T-cell (primary cell): ENCODE measurements around the gene CADM2. TPM values are rescaled to one million over a fixed set of nuclear protein-coding genes. Genes with fewer than 3 reads are reported as not detected.
"Not testable (repeated sequence)": the region's sequence is repeated elsewhere in the genome, so short reads cannot be mapped to it uniquely, and the experiment has no call there.

ENCODE experiments used
- ATAC-seq, 4 experiments: fragments of 200-7000 bp in 3 of 4; fragments of 150-1000 bp in 1 of 4; cut with Tn5 transposase; replicated peaks in 1 of 4; 1 replicate in 3 of 4; 2 replicates in 1 of 4; pipeline ENCODE4 v1.10.0; 2021; ENCODE audit warnings: moderate library complexity in 3 of 4, mild to moderate bottlenecking in 2 of 4, moderate number of reproducible peaks in 1 of 4
- CTCF ChIA-PET, 2 donors: fragments of 300-600 bp; sonication (Branson Sonifier 250); formaldehyde crosslinking; loops; one replicate each; lab custom pipeline; 2022; ENCODE audit warnings: antibody characterized with exemption in 2 of 2; lab: Charles Lee
- POLR2A ChIA-PET, 2 donors: fragments of 300-600 bp; sonication (Branson Sonifier 250); formaldehyde crosslinking; loops; one replicate each; lab custom pipeline; 2022; ENCODE audit warnings: antibody characterized with exemption in 2 of 2; lab: Charles Lee
- DNase-seq, 35 experiments: peaks; one replicate each; pipeline versions ENCODE4 v3.0.0 to v3.0.0-alpha.2; 2013 to 2023
- H3K27ac ChIP-seq: one replicate; pipeline ENCODE4 v1.5.1; 2013; ENCODE audit warnings: low read length
- H3K27me3 ChIP-seq, 2 experiments: replicated peaks in 1 of 2; 1 replicate in 1 of 2; 2 replicates in 1 of 2; pipeline versions ENCODE4 v1.6.1 to v1.7.0; 2013; ENCODE audit warnings: low read length in 1 of 2, mixed read lengths in 1 of 2; ENCODE audit not compliant: control insufficient read depth in 2 of 2, insufficient read depth in 2 of 2; ENCODE audit errors: extremely low read depth in 1 of 2
- H3K36me3 ChIP-seq, 2 donors: 1 replicate in 1 of 2; 2 replicates in 1 of 2; pipeline versions ENCODE4 v1.6.1 to v1.7.0; 2013; ENCODE audit warnings: low read length in 1 of 2; ENCODE audit not compliant: control insufficient read depth in 2 of 2, insufficient read depth in 1 of 2; ENCODE audit errors: extremely low read depth in 1 of 2
- H3K4me1 ChIP-seq, 2 experiments: 1 replicate in 1 of 2; 2 replicates in 1 of 2; pipeline versions ENCODE4 v1.6.1 to v1.7.0; 2013; ENCODE audit warnings: low read length in 2 of 2, mixed read lengths in 1 of 2; ENCODE audit not compliant: insufficient read depth in 2 of 2, control insufficient read depth in 1 of 2; ENCODE audit errors: extremely low read depth in 1 of 2
- H3K4me3 ChIP-seq, 2 donors: 1 replicate in 1 of 2; 2 replicates in 1 of 2; pipeline versions ENCODE4 v1.5.1 to v1.7.0; 2013; ENCODE audit warnings: mild to moderate bottlenecking in 2 of 2, low read length in 1 of 2, moderate library complexity in 1 of 2; ENCODE audit not compliant: control insufficient read depth in 1 of 2; ENCODE audit errors: extremely low read depth in 1 of 2
- H3K9me3 ChIP-seq: 2 replicates; pipeline ENCODE4 v1.7.0; 2013
- H3K27ac Mint-ChIP-seq, 2 donors: one replicate each; pipeline ENCODE4 v1.8.0; 2020 to 2021; ENCODE audit warnings: mild to moderate bottlenecking in 2 of 2, mixed read lengths in 2 of 2
- H3K27me3 Mint-ChIP-seq, 2 donors: one replicate each; pipeline ENCODE4 v1.8.0; 2021 to 2022; ENCODE audit warnings: mixed read lengths in 2 of 2
- H3K36me3 Mint-ChIP-seq: one replicate; pipeline ENCODE4 v1.8.0; 2021; ENCODE audit warnings: mixed read lengths
- H3K4me1 Mint-ChIP-seq, 3 donors: one replicate each; pipeline ENCODE4 v1.8.0; 2020 to 2022; ENCODE audit warnings: mixed read lengths in 3 of 3, mild to moderate bottlenecking in 1 of 3
- H3K4me3 Mint-ChIP-seq, 3 donors: one replicate each; pipeline ENCODE4 v1.8.0; 2020 to 2022; ENCODE audit warnings: mild to moderate bottlenecking in 3 of 3, mixed read lengths in 3 of 3, moderate library complexity in 3 of 3
- H3K9me3 Mint-ChIP-seq, 3 donors: one replicate each; pipeline ENCODE4 v1.8.0; 2020 to 2022; ENCODE audit warnings: mixed read lengths in 3 of 3
- WGBS: methylation state at CpG from one replicate; pipeline ENCODE4 v1.1.5; 2013; ENCODE audit warnings: missing lambda C conversion rate; ENCODE audit not compliant: insufficient coverage; 5-methylcytosine and 5-hydroxymethylcytosine counted together
- total RNA-seq, 35 experiments: library from RNA in 6 of 35; stranded (reverse) in 6 of 35; fragments of 120-200 nt in 1 of 35; gene quantifications; one replicate each; pipeline versions ENCODE4 v1.2.1 to v1.2.4 and lab custom pipeline; 2013 to 2026

CADM2 gene
- total RNA-seq, 5 donors from 2014 or later (not counting 1 experiment from before 2014, with no cell fraction given): 0.23 to 0.25 TPM; not detected in 3

GRCh38 chr3:85504785-85505511 lies 546.2 kb downstream of the CADM2 start:
- ATAC-seq, H3K36me3 ChIP-seq, H3K9me3 ChIP-seq, H3K27ac ChIP-seq, H3K27me3 ChIP-seq, CTCF ChIA-PET, H3K4me1 ChIP-seq, H3K4me1 Mint-ChIP-seq, H3K36me3 Mint-ChIP-seq, H3K27me3 Mint-ChIP-seq, H3K9me3 Mint-ChIP-seq, H3K4me3 ChIP-seq: not testable (repeated sequence)
- WGBS: 96% methylated on average over 5 of the region's 41 CpGs
- POLR2A ChIA-PET: interaction anchor here in 1 of 2 donors (0.6 kb wide), 1 partner anchor 227 kb away, joined by 4 read pairs; no protein-coding TSS in a partner anchor
- peak in 1 of 35 experiments; percentile 0 for DNase-seq
- Mint-ChIP-seq H3K27ac (peak overlapping the region in 1 of 2 donors; percentile 5), H3K4me3 (peak overlapping the region in 1 of 3 donors; percentile 32)

DNA sequence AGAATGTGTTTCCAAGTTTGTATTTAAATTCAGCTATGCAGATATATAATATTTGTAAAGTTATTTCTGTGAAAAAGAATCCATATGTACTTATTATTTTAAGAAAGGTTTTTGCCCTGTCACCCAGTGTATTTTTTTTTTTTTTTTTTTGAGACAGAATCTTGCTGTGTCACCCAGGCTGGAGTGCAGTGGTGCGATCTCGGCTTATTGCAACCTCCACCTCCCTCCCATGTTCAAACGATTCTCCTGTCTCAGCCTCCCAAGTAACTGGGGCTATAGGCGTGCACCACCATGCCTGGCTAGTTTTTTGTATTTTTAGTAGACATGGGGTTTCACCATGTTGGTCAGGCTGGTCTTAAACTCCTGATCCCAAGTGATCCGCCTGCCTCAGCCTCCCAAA lies 548.3 kb downstream of the CADM2 start:
- H3K36me3 ChIP-seq, H3K9me3 ChIP-seq, H3K4me3 Mint-ChIP-seq, H3K4me1 Mint-ChIP-seq, H3K27me3 Mint-ChIP-seq, H3K27ac Mint-ChIP-seq, H3K36me3 Mint-ChIP-seq, H3K4me3 ChIP-seq, H3K27me3 ChIP-seq, H3K27ac ChIP-seq, H3K4me1 ChIP-seq, CTCF ChIA-PET, ATAC-seq, DNase-seq, POLR2A ChIA-PET: not testable (repeated sequence)
- 63% methylated on average over 1 of the region's 5 CpGs for WGBS
- H3K9me3 Mint-ChIP-seq: peaks cover 0 to 12% (median 6%) of the 10 kb centered on the region in 3 donors

GRCh38 chr3:85508659-85509058 lies 549.9 kb downstream of the CADM2 start:
- H3K27me3 Mint-ChIP-seq: no peaks in the 10 kb centered on the region
- WGBS: 50% methylated on average over 1 of the region's 2 CpGs
- Histone ChIP-seq H3K9me3 (no peaks in the 10 kb centered on the region), H3K27me3 (no peaks in the 10 kb centered on the region), H3K4me3 (no peak overlapping the region), H3K27ac (no peak overlapping the region), H3K4me1 (no peaks in the 10 kb centered on the region), H3K36me3 (no peaks in the 10 kb centered on the region)
- no peak overlapping the region for H3K4me3 Mint-ChIP-seq
- no peaks in the 10 kb centered on the region for H3K36me3 Mint-ChIP-seq
- POLR2A ChIA-PET: no interaction called here
- no peaks in the 10 kb centered on the region for H3K4me1 Mint-ChIP-seq
- H3K27ac Mint-ChIP-seq: no peak overlapping the region
- ATAC-seq (no peak), DNase-seq (no peak)
- H3K9me3 Mint-ChIP-seq: peaks cover 0 to 8% (median 6%) of the 10 kb centered on the region in 3 donors
- CTCF ChIA-PET: no interaction called here

DNA sequence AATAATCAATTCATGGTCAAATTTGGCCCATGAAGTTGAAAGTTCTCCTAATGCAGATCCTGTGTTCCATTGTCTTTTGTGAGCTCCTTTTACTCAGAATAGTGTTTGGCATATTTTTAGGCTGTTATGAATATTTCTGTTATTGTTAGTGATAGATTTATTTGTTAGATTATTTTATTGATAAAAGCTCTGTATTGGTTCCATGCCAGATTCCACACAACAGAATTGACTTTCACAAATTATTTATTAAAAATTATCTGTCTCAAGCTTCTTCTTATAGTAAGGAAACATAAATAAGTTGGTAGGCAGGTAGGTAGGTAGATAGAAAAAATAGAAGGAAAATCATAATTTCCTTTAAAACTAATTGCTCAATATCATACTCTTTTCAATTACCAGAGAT lies 557.4 kb downstream of the CADM2 start:
- POLR2A ChIA-PET: no interaction called here
- DNase-seq: no peak
- no peaks in the 10 kb centered on the region for H3K4me1 ChIP-seq
- H3K36me3 ChIP-seq: no peaks in the 10 kb centered on the region
- Mint-ChIP-seq H3K9me3 (peaks cover 0 to 9% (median 3%) of the 10 kb centered on the region in 3 donors), H3K4me1 (no peaks in the 10 kb centered on the region), H3K4me3 (no peak overlapping the region), H3K27me3 (no peaks in the 10 kb centered on the region), H3K27ac (no peak overlapping the region), H3K36me3 (no peaks in the 10 kb centered on the region)
- H3K4me3 ChIP-seq: no peak overlapping the region
- no peaks in the 10 kb centered on the region for H3K27me3 ChIP-seq
- H3K27ac ChIP-seq: no peak overlapping the region
- CTCF ChIA-PET: interaction anchor here in 1 of 2 donors (0.7 kb wide), 1 partner anchor 162 kb away, joined by 3 read pairs; no protein-coding TSS in a partner anchor
- ATAC-seq: no peak
- H3K9me3 ChIP-seq: no peaks in the 10 kb centered on the region

DNA sequence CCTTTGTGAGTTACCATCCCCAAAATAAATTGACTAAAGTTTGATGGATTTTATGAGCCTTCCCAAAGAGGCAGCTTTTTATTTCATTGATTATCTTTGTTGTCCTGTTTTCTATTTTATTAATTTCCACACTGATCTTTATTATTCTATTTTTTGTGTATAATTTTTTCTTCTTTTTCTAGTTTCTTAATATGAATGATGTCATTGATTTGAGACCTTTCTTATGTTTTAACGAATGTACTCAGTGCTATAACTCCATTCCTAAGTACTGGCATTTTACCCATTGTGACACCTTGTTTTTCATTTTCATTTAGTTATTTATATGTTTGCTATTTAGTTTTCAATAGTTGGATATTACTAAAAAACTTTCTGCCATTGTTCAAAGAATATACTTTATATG lies 565.3 kb downstream of the CADM2 start:
- DNase-seq: no peak
- Mint-ChIP-seq H3K4me1 (no peaks in the 10 kb centered on the region), H3K36me3 (no peaks in the 10 kb centered on the region), H3K9me3 (peaks cover 3 to 9% (median 4%) of the 10 kb centered on the region in 3 donors), H3K27me3 (no peaks in the 10 kb centered on the region), H3K4me3 (no peak overlapping the region), H3K27ac (no peak overlapping the region)
- Histone ChIP-seq H3K4me1 (no peaks in the 10 kb centered on the region), H3K4me3 (no peak overlapping the region), H3K9me3 (no peaks in the 10 kb centered on the region), H3K27me3 (no peaks in the 10 kb centered on the region), H3K27ac (no peak overlapping the region), H3K36me3 (no peaks in the 10 kb centered on the region)
- no peak for ATAC-seq
- no CpG with 5 or more reads among the region's 1 CpG for WGBS
- ChIA-PET CTCF (no interaction called here), POLR2A (no interaction called here)

DNA sequence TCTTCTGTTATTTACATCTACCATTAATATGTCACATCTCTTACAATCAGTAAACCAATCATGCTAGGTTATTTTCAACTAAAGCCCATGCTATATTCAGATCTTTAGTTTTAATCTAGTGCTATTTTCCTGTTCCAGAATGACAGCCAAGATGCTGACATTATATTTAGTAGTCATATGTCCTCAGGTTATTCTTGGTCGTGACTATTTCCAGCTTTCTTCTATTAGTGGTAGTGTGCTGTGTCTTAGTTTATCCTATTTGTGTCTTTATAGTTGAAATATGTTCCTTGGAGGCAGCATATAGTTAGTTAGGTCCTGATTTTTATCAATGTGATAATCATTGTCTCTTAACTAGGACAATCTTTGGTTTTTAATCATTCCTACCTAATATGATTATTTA lies 566.5 kb downstream of the CADM2 start:
- Mint-ChIP-seq H3K36me3 (no peaks in the 10 kb centered on the region), H3K9me3 (peaks cover 3 to 15% (median 11%) of the 10 kb centered on the region in 3 donors), H3K4me3 (no peak overlapping the region), H3K4me1 (no peaks in the 10 kb centered on the region), H3K27me3 (no peaks in the 10 kb centered on the region), H3K27ac (no peak overlapping the region)
- no peaks in the 10 kb centered on the region for H3K4me1 ChIP-seq
- DNase-seq: no peak
- POLR2A ChIA-PET: no interaction called here
- H3K4me3 ChIP-seq: no peak overlapping the region
- ATAC-seq: no peak
- no peaks in the 10 kb centered on the region for H3K36me3 ChIP-seq
- H3K27me3 ChIP-seq: no peaks in the 10 kb centered on the region
- no peaks in the 10 kb centered on the region for H3K9me3 ChIP-seq
- no CpG with 5 or more reads among the region's 1 CpG for WGBS
- CTCF ChIA-PET: no interaction called here
- no peak overlapping the region for H3K27ac ChIP-seq
